ENCODE measurements around the gene TVP23C. TPM values are rescaled to one million over a fixed set of nuclear protein-coding genes. Genes with fewer than 3 reads are reported as not detected.

TVP23C gene
- total and polyA plus RNA-seq, 2 donors (not counting 3 experiments of a cell fraction or from before 2014, with no cell fraction given), result 6.4 to 36.3 TPM

GRCh38 chr17:15490634-15491261, 72.5 kb downstream of the TVP23C start:
- peak; percentile 99 for FAIRE-seq
- Histone ChIP-seq H3K27me3 (ENCODE audit: control insufficient read depth in 2 of 2, insufficient read depth in 2 of 2, low read length in 2 of 2) (no peaks in the 10 kb centered on the region), H3K79me2 (ENCODE audit: control insufficient read depth, insufficient read depth, low read length) (no peaks in the 10 kb centered on the region), H3K9me3 (replicated peaks; ENCODE audit: control insufficient read depth, insufficient read depth, low read length) (no peaks in the 10 kb centered on the region), H3K9me1 (replicated peaks; ENCODE audit: control insufficient read depth, extremely low read depth, insufficient read depth, low read length) (no peaks in the 10 kb centered on the region), H2AFZ (ENCODE audit: low read depth, low read length) (peak overlapping the region; percentile 16), H3K4me3 (replicated peaks in 1 of 3; ENCODE audit: insufficient read depth in 1 of 3, low read depth in 1 of 3, low read length in 3 of 3) (no peak overlapping the region), H3K27ac (ENCODE audit: insufficient read depth, low read depth, low read length) (peak overlapping the region; percentile 91), H4K20me1 (replicated peaks; ENCODE audit: control insufficient read depth, extremely low read depth, insufficient read depth, low read length) (no peaks in the 10 kb centered on the region), H3K36me3 (ENCODE audit: control insufficient read depth in 2 of 2, extremely low read depth in 1 of 2, insufficient read depth in 2 of 2, low read length in 2 of 2) (peaks cover 0 to 2% of the 10 kb centered on the region in 2 experiments), H3K9ac (replicated peaks; ENCODE audit: extremely low read depth, insufficient read depth, low read length) (peak overlapping the region; percentile 42), H3K4me1 (ENCODE audit: control insufficient read depth, extremely low read depth, insufficient read depth, low read length) (peaks cover 23% of the 10 kb centered on the region), H3K4me2 (ENCODE audit: insufficient read depth, low read length) (peak overlapping the region; percentile 44)
- intact Hi-C loops (cut with micrococcal nuclease), result loop anchor here (1.0 to 5.0 kb wide), 7 partner anchors 11 to 93 kb away; no protein-coding TSS in a partner anchor
- TF ChIP-seq GATA2 (IDR thresholded peaks at IDR 0.05; ENCODE audit: insufficient read depth, insufficient read length, low read depth, low read length) (peak; percentile 96), JUN (IDR thresholded peaks at IDR 0.05; ENCODE audit: borderline replicate concordance, insufficient read depth, insufficient read length, low read depth) (peak; percentile 85), CTCF (IDR thresholded peaks at IDR 0.05; ENCODE audit: extremely low read depth in 1 of 2, insufficient read depth in 1 of 2, low read depth in 1 of 2, low read length in 2 of 2) (no peak), POLR2A (IDR thresholded peaks at IDR 0.05; ENCODE audit: low read depth, low read length) (peak; percentile 55), EZH2 (IDR thresholded peaks at IDR 0.05; ENCODE audit: borderline replicate concordance, low read depth, low read length, severe bottlenecking) (no peak), POLR2AphosphoS5 (IDR thresholded peaks at IDR 0.05; ENCODE audit: insufficient read depth, low read depth, low read length) (peak; percentile 91), MYC (IDR thresholded peaks at IDR 0.05; ENCODE audit: low read depth, low read length) (no peak), FOS (IDR thresholded peaks at IDR 0.05; ENCODE audit: borderline replicate concordance, insufficient read depth, low read length) (peak; percentile 90)
- TF ChIP-seq, protein P1, sequence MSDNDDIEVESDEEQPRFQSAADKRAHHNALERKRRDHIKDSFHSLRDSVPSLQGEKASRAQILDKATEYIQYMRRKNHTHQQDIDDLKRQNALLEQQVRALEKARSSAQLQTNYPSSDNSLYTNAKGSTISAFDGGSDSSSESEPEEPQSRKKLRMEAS (IDR thresholded peaks at IDR 0.05; ENCODE audit: insufficient read depth, insufficient read length), result no peak
- no TSS peak for BruUV-seq (replicated peaks)
- dilution Hi-C loops (cut with MboI; ENCODE audit: extremely low pct_ligation_motif_present, low sequenced_read_pairs), result no loop called here
- peak; percentile 93 for DNase-seq (ENCODE audit: low read depth, low spot score)
- POLR2A ChIA-PET, result interaction anchor here (0.6 kb wide), 1 partner anchor 227 kb away, joined by 3 read pairs; no protein-coding TSS in a partner anchor
- CTCF ChIA-PET, result interaction anchor here (0.6 to 5.6 kb wide), 11 partner anchors 11 to 233 kb away, joined by 3 to 42 read pairs (median 3); no protein-coding TSS in a partner anchor

Data from endothelial cell of umbilical vein (primary cell).